ENCODE data around the gene CORIN.
"Not testable (repeated sequence)": the region's sequence is repeated elsewhere in the genome, so short reads cannot be mapped to it uniquely, and the experiment has no call there.

Gene CORIN

GRCh38 chr4:47721485-47721884, 116.4 kb downstream of the CORIN start:
- no peak for DNase-seq (ENCODE audit: low read depth, low spot score)

GRCh38 chr4:47720787-47721186, 117.1 kb downstream of the CORIN start:
- DNase-seq (ENCODE audit: low read depth, low spot score): no peak

GRCh38 chr4:47719576-47719975, 118.3 kb downstream of the CORIN start:
- DNase-seq (ENCODE audit: low read depth, low spot score): no peak

- DNase-seq (ENCODE audit: low read depth, low spot score): no peak
Observed at GRCh38 chr4:47718696-47719095, 119.2 kb downstream of the CORIN start.

GRCh38 chr4:47717188-47717587, 120.7 kb downstream of the CORIN start:
- no peak for DNase-seq (ENCODE audit: low read depth, low spot score)

GRCh38 chr4:47715716-47716416, 122.0 kb downstream of the CORIN start:
- no peak for DNase-seq (ENCODE audit: low read depth, low spot score)

GRCh38 chr4:47714269-47714668, 123.6 kb downstream of the CORIN start:
- no peak for DNase-seq (ENCODE audit: low read depth, low spot score)

- DNase-seq (ENCODE audit: low read depth, low spot score): no peak
Observed at GRCh38 chr4:47713129-47713834, 124.6 kb downstream of the CORIN start.

- no peak for DNase-seq (ENCODE audit: low read depth, low spot score)
Observed at GRCh38 chr4:47711646-47712045, 126.2 kb downstream of the CORIN start.

- DNase-seq (ENCODE audit: low read depth, low spot score): no peak
Observed at GRCh38 chr4:47711183-47711582, 126.7 kb downstream of the CORIN start.

- DNase-seq (ENCODE audit: low read depth, low spot score): not testable (repeated sequence)
Observed at GRCh38 chr4:47706352-47706751, 131.5 kb downstream of the CORIN start.

- no peak for DNase-seq (ENCODE audit: low read depth, low spot score)
Observed at GRCh38 chr4:47705326-47705981, 132.4 kb downstream of the CORIN start.

GRCh38 chr4:47704693-47705325, 133.1 kb downstream of the CORIN start:
- no peak for DNase-seq (ENCODE audit: low read depth, low spot score)

- no peak for DNase-seq (ENCODE audit: low read depth, low spot score)
Observed at GRCh38 chr4:47703956-47704355, 133.9 kb downstream of the CORIN start.

GRCh38 chr4:47703008-47703407, 134.9 kb downstream of the CORIN start:
- no peak for DNase-seq (ENCODE audit: low read depth, low spot score)

- DNase-seq (ENCODE audit: low read depth, low spot score): no peak
Observed at GRCh38 chr4:47701286-47701685, 136.6 kb downstream of the CORIN start.

GRCh38 chr4:47698837-47699236, 139.0 kb downstream of the CORIN start:
- DNase-seq (ENCODE audit: low read depth, low spot score): no peak

- no peak for DNase-seq (ENCODE audit: low read depth, low spot score)
Observed at GRCh38 chr4:47696823-47697222, 141.0 kb downstream of the CORIN start.

- no peak for DNase-seq (ENCODE audit: low read depth, low spot score)
Observed at GRCh38 chr4:47695260-47695659, 142.6 kb downstream of the CORIN start.

- no peak for DNase-seq (ENCODE audit: low read depth, low spot score)
Observed at GRCh38 chr4:47694322-47694721, 143.5 kb downstream of the CORIN start.

GRCh38 chr4:47692691-47693090, 145.2 kb downstream of the CORIN start:
- no peak for DNase-seq (ENCODE audit: low read depth, low spot score)

- DNase-seq (ENCODE audit: low read depth, low spot score): not testable (repeated sequence)
Observed at GRCh38 chr4:47691757-47692383, 146.0 kb downstream of the CORIN start.
